GM12873 (cell line): ENCODE measurements around the gene SLC13A2.

ENCODE experiments used
- TF ChIP-seq, protein P1 (sequence below): IDR thresholded peaks from 2 replicates; pipeline ENCODE4 v1.5.1; 2012; ENCODE audit warnings: low read depth, mild to moderate bottlenecking, moderate library complexity, low read length, control low read depth; ENCODE audit not compliant: insufficient read depth; ENCODE audit errors: missing control alignments

The SLC13A2 gene

DNA sequence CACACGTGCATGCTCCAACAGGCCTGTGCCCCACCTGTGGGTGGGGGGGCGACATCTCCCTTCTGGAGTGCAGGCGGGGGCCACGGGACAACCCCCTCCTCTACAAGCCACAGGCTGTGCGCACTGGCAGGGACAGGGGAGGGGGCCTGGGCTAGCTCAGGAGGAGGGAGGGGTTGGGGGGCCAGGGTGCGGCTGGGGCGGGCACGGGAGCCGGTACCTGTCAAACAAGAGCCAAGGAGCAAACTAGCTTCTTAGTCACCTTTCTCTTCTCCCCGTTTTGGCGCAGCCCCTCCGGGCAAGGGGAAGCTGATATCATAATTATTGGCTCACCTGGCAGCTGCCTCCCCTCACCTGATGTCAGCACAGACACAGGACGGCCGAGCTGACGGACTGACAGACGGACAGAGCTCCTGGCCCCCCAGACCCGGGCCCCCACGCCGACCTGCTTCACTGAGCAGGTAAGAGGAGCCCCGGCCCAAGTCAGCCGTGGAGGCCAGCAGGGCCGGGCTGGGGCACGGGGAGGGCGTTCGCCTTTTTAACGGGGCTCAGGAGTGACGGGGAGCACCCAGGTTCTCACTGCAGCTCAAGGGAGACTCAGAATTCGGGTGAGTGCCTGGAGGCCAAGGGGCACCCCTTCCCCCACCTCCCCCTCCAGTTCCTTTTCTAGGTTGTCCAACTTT, 32.7 kb downstream of the SLC13A2 start, which contains the start of gene FOXN1:
Gene FOXN1 (plus strand): TSS at position 363 of the 680 bp plus-strand sequence. CDS start 17,622 bp downstream, outside the sequence.
- TF ChIP-seq, protein P1, sequence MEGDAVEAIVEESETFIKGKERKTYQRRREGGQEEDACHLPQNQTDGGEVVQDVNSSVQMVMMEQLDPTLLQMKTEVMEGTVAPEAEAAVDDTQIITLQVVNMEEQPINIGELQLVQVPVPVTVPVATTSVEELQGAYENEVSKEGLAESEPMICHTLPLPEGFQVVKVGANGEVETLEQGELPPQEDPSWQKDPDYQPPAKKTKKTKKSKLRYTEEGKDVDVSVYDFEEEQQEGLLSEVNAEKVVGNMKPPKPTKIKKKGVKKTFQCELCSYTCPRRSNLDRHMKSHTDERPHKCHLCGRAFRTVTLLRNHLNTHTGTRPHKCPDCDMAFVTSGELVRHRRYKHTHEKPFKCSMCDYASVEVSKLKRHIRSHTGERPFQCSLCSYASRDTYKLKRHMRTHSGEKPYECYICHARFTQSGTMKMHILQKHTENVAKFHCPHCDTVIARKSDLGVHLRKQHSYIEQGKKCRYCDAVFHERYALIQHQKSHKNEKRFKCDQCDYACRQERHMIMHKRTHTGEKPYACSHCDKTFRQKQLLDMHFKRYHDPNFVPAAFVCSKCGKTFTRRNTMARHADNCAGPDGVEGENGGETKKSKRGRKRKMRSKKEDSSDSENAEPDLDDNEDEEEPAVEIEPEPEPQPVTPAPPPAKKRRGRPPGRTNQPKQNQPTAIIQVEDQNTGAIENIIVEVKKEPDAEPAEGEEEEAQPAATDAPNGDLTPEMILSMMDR: no peak

DNA sequence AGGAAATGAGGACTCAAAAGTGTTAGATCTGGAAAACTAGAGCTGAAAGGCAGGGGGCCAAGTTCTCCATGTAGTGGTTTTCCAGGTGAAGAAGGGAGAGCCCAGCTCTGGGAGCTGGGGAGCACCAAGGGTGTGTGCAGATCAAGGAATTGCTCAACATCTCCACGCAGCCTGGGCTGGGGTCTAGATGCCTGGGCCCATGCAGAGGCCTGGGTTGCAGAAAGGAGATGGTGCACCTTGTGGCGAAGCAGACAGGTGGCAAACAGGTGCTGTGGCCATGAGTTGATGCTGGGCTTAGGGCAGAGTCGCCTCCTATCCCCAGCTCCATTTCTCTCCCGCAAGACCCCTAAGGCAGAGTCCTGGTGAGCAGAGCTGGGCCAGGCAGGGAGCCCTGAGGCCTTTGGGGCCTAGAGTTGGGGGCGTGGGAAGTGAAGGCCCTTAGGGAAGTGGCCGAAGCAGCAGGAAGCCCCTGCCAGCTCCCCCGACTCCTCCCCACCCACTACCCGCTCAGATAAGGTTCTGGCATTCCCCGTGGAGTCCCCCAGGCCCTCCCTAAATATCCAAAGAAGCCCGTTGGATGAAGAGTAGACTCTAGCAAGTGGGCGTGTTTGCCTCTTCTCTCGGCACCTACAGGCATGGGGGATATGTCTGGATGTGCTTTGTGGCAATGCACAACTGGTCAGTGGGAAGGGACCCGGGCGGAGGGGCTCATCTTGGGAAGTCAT, 33.5 kb downstream of the SLC13A2 start:
- TF ChIP-seq, protein P1: no peak

DNA sequence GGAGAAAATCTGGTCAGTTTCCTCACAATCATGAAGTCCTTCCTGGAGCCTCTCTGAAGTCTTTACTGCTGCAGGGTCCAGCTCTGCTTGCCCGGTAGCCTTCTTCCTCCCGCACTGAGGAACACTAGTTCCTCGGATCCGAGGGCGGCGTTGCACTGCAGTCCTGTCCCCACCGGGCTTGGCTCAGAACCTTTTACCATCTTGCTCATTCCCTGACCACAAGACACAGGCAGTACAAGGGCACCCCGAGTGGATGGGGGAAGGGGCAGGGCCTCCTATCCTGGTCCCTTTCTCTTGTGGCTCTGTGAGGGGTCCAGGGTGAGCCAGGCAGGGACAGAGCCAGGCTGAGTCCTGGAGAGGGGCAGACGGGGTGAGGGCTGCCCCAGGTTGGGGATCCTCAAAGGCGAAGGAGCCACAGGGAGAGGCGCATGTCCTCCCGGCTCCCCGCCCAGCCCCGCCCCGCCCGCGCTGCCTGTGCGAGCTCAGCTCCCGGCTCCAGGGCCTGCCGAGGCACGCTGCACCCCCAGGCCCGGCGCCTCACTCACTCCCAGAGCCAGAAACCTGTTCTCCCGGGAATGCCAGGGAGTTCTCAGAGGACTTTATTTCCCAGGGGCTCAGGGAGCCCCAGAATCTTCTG, 34.2 kb downstream of the SLC13A2 start:
- TF ChIP-seq, protein P1: no peak

DNA sequence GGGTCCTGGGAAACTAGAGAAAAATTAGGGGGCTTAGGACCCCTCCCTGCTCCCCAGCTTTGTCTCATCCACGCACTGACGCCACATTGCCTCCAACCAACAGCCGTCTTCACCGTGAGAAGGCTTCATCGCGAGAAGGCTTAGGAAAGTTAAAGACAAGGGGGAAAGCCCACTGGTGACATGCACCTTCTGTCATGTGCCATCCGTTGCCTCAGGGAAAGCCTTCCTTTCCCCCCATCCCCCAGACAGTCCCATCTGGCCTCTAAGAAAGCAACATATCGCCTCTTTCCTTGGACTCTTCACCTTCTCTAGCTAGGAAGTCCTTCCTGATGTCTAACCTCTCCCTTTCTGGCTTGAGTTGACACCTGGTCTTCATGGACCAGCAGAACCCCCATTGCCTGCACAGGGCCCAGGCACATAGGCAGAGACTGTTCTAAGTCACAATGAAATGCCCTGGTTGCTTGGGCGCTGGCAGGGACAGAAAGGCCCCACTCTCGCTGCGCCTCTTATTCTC, 34.8 kb downstream of the SLC13A2 start:
- TF ChIP-seq, protein P1: no peak

DNA sequence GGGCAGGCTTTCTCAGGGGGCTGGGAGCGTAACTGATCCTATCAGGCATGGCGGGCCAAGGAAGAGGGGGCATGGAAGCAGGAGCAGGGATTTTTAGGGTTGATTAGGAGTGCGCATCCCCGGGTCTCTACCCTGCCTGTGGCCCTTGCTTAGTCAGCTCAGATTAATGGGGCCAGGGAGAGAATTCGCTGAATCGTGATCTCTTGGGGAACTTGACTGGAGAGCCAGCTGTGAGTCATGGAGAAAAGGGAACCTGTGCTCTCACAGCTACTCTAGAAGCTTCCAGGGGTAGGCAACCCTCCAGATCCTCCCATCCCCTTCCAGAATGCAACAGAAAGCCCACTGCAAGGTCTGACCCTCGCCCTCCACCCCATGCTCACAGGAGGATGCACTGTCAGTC, 36.3 kb downstream of the SLC13A2 start:
- TF ChIP-seq, protein P1: no peak

DNA sequence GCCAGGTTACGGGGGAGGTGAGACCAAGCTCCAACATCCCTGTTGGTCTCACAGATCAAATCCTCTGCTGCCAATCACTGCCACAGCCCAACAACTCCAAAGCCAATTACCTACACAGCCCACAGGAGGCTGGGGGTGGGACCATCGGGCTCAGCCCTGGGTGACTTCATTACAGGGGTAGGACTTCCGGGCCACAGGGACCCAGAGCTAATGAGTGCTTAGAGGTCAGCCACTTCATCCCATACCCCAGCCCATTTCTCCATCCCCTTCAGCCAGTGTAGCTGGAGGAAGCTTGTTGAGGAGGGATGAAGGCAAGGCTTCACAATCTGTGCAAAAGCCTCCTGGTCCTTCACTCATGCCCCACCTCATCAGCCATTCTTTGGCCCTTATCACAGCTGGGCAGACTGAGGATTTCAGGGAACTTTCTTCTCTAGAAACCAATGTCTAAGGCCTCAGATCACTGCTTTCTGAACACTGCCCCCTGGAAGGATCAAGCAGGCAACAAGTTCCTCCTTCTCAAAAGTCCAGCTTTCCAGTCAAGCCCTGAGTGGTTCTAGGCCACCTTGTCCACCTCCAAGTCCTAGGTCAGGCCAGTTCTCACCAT, 38.5 kb downstream of the SLC13A2 start:
- TF ChIP-seq, protein P1: no peak
